HG03520 (cell line): ENCODE results near the gene ARF1.

Experiments
- ATAC-seq: cut with Tn5 transposase; IDR thresholded peaks from one replicate; pipeline ENCODE4 v1.9.1; 2021; ENCODE audit warnings: mild to moderate bottlenecking, moderate library complexity; ENCODE audit not compliant: unreplicated experiment

Gene ARF1

GRCh38 chr1:228048659-228049298 is 33.7 kb upstream of the ARF1 start:
- ATAC-seq: no peak

DNA sequence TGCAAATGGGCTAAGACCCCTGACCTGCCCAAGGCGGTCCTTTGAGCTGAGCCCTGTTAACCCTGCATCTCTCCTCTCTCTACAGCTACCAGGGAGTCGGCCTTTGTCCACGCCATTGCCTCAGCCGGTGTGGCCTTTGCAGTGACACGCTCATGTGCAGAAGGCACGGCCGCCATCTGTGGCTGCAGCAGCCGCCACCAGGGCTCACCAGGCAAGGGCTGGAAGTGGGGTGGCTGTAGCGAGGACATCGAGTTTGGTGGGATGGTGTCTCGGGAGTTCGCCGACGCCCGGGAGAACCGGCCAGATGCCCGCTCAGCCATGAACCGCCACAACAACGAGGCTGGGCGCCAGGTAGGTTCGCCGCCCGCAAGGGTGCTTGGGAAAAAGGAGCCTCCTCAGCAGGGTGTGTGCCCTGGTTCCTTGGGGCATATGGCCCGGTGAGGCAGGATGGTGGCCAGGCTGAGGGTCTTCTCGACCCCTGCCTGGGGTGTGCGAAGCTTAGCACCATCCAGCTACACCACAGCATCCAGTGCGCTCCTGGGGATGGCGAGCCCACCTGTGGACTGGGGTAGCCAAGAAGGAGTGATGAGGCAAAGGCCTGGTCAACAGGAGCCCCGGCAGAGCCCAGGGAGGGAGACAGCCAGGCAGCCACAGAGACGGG is 31.8 kb upstream of the ARF1 start:
- no peak for ATAC-seq

- no peak for ATAC-seq
These were observed 24.1 kb upstream of the ARF1 start for GRCh38 chr1:228058172-228058948.

- no peak for ATAC-seq
These were observed 23.4 kb upstream of the ARF1 start for GRCh38 chr1:228058949-228059633.

DNA sequence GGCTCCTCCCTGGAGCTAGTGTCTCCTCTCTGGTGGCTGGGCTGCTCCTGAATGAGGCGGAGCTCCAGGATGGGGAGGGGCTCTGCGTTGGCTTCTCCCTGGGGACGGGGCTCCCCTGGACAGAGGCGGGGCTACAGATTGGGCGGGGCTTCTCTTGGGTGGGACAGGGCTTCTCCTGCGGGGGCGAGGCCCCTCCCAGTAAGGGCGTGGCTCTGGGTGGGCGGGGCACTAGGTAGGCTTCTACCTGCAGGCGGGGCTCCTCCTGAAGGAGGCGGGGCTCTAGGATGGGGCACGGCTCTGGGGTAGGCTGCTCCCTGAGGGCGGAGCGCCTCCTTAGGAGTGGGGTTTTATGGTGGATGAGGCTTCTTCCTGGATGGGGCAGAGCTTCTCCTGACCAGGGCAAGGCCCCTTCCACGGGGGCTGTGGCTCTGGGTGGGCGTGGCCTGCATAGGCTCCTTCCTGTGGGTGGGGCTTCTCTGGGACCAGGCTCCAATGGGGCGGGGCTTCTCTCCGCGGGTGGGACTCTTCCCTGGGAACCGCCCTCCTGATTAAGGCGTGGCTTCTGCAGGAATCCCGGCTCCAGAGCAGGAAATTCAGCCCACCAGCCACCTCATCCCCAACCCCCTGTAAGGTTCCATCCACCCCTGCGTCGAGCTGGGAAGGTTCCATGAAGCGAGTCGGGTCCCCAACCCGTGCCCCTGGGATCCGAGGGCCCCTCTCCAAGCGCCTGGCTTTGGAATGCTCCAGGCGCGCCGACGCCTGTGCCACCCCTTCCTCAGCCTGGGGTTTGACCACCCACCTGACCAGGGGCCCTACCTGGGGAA is 22.7 kb upstream of the ARF1 start:
- ATAC-seq: no peak

DNA sequence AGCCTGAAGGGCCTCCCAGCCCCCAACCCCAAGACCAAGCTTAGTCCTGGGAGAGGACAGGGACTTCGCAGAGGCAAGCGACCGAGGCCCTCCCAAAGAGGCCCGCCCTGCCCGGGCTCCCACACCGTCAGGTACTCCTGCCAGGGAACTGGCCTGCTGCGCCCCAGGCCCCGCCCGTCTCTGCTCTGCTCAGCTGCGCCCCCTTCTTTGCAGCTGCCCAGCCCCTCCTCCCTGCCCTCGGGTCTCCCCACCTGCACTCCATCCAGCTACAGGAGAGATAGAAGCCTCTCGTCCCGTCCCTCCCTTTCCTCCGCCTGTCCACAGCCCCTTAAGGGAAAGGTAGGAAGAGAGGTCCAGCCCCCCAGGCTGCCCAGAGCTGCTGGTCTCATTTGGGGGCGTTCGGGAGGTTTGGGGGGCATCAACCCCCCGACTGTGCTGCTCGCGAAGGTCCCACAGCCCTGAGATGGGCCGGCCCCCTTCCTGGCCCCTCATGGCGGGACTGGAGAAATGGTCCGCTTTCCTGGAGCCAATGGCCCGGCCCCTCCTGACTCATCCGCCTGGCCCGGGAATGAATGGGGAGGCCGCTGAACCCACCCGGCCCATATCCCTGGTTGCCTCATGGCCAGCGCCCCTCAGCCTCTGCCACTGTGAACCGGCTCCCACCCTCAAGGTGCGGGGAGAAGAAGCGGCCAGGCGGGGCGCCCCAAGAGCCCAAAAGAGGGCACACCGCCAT is 21.9 kb upstream of the ARF1 start:
- no peak for ATAC-seq

- ATAC-seq: no peak
These were observed 21.0 kb upstream of the ARF1 start for GRCh38 chr1:228061411-228062084.

DNA sequence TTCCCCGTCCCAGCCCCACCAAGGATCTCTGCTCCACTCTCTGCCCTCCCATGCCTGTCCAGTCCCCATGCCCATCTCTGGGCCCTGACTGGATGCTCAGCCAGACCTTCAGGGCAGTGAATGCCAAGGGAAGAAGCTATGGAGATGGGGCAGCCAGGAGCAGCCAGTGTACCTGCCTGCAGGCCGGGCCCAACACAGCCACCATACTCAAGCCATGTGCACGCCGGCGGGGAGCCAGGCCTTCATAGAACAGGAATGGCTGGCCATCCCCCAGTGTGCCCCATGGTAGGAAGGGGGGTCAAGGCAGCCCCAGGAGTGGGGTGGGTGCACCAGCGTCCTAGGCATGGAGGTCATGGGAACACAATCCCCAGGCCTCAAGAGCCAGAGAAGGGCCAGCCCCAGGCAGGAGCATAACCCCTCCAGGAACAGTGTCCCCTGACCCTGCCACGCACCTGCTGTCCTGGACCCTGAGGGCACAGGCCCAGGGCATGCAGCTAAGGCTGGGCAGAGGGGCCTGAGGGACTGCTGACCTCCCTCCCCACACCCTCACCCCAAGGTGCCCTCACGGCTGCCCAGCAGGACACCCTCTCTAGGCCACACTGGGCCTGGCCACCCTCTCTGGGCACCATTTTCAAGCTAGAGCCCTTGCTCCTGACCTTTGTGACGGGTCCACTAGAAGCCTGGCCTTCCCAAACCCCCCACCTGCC is 20.3 kb upstream of the ARF1 start:
- no peak for ATAC-seq

DNA sequence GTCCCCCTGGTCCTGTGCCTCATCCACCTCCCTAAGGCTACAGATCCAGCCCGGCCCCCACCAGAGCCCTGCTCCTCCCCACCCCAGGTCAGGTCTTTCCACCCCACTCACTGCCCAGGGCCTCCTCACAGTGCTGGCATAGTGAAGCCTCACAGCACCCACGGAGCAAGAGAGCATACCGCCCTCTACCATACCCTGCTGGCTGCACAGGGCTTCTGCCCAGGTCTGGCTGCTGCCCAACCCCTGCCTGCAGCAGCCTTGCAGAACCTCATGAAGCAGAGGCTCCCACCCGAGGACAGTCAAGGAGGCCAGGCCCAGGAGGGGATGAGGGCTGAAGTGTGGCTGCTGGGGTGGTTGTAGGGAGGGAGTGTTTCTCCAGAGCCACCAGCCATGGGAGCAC is 19.7 kb upstream of the ARF1 start:
- no peak for ATAC-seq

DNA sequence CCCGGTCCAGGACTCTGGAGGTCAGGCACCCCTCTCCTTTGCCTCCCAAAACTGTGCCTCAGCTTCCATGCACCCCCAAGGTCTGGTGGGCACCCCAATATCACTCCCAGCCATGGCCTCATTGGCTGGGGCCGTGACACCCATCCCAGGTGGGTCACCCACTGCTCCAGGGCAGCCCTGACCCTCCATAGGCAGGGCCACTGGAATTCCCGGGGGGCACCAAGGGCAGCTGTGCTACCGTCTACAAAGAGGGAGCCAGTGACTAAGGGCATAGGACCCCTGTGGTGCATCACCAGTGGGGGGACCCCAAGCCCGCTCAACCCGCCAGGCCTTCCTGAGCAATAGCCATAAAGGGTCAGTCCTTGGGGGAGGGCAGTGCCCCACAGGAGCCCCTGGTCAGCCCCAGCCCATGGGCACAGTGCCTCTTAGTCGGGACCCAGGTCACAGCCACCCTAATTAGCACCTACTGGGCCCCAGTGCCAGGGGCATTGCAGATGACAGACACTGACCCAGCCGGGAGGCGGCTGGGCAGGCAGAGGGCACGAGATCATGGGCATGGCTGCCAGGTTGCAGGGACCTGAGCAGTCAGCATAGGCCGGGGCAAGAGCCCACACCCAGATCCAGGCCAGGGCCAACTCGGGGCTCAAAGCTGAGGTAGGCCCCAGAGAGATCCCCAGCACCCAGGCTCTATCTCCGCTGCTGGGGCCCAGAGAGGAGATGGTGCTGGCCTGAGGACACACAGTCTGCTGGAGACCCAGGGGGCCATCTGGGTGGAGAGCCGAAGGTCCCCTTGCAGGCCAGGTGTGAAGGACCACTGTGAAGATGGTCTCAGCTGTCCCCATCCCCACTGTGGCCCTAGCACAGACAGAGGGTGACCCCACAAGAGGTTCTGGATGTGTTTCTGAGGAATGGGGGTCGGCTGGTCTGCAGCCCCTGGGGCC is 19.0 kb upstream of the ARF1 start:
- ATAC-seq: no peak

GRCh38 chr1:228064296-228064695 is 18.2 kb upstream of the ARF1 start:
- no peak for ATAC-seq

GRCh38 chr1:228064741-228065542 is 17.6 kb upstream of the ARF1 start:
- ATAC-seq: no peak

- ATAC-seq: no peak
These were observed 16.8 kb upstream of the ARF1 start for GRCh38 chr1:228065543-228066347.

GRCh38 chr1:228066416-228066815 is 16.1 kb upstream of the ARF1 start:
- ATAC-seq: no peak

DNA sequence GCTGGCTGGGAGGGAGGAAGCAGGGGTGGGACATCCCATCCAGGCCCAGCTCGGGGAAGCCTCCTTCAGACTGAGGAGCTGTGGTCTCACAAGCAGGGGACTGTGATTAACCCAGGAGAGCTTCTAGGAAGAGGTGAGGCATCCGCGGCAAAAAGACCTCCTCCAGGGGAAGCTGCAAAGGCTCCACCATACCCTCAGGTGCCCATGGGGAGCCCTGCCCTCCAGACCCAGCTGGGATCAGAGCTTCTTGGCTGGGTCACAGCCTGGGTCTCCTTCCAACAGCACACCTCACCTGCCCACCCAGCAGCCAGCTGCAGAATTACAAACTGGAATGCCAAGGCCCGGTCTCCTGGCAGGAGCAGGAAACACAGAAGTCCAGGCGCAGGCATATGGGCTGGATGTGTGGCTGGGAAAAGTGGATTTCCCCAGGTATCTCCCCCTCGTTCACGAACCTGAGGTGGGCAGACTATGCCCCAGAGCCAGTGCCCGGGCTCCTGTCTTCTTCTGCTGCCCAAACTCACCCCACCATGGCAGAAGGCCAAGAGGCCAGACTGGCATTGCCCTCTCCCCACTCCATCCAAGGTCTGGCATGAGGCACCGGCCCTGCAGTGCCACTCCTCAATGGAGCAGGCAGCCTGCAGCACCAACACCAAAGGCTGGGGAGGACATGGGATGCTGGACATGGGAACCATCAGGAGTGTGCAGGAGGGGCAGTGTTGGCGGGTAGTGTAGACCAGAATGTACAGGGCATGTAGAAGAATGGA is 15.4 kb upstream of the ARF1 start:
- no peak for ATAC-seq
